Tibial artery (tissue), 4 donors: ENCODE data around the gene ATG2B.

ENCODE experiments used
- DNase-seq, 2 donors: peaks; one replicate each; pipeline ENCODE4 v3.0.0-alpha.2; 2019
- H3K27ac ChIP-seq, 2 donors: fragments of 200-600 bp; sonication (generic) in 1 of 2; 1 replicate in 1 of 2; 2 replicates in 1 of 2; pipeline ENCODE4 v1.5.1; 2018 to 2019; ENCODE audit warnings: mild to moderate bottlenecking in 1 of 2
- H3K27me3 ChIP-seq, 2 donors: fragments of 200-600 bp; sonication (generic) in 1 of 2; one replicate each; pipeline versions ENCODE4 v1.5.1 to v1.6.0; 2016 to 2019
- H3K36me3 ChIP-seq, 3 donors: fragments of 200-600 bp; sonication (generic) in 2 of 3; one replicate each; pipeline ENCODE4 v1.5.1; 2016 to 2019; ENCODE audit warnings: mild to moderate bottlenecking in 2 of 3
- H3K4me1 ChIP-seq, 4 donors: fragments of 200-600 bp; sonication (generic) in 2 of 4; 1 replicate in 3 of 4; 2 replicates in 1 of 4; pipeline ENCODE4 v1.5.1; 2016 to 2019
- H3K4me3 ChIP-seq, 2 donors: fragments of 200-600 bp; sonication (generic) in 1 of 2; 1 replicate in 1 of 2; 2 replicates in 1 of 2; pipeline ENCODE4 v1.5.1; 2018 to 2019; ENCODE audit warnings: mild to moderate bottlenecking in 2 of 2
- H3K9me3 ChIP-seq, 3 donors: fragments of 200-600 bp; sonication (generic) in 1 of 3; one replicate each; pipeline ENCODE4 v1.5.1; 2016 to 2019
- intact Hi-C: fragments of 100-400 bp; cut with DNase I; formaldehyde crosslinking; loops from one replicate; pipeline ENCODE4 v1.15.0; 2023; ENCODE audit warnings: low total_unique reads
- TF ChIP-seq, protein P1 (sequence below), 2 experiments: fragments of 200-600 bp in 1 of 2; fragments of 450-650 bp in 1 of 2; IDR thresholded peaks; one replicate each; pipeline ENCODE4 v1.5.1; 2017 to 2019; ENCODE audit warnings: antibody characterized with exemption in 2 of 2, mild to moderate bottlenecking in 1 of 2, moderate library complexity in 1 of 2

The ATG2B gene

DNA sequence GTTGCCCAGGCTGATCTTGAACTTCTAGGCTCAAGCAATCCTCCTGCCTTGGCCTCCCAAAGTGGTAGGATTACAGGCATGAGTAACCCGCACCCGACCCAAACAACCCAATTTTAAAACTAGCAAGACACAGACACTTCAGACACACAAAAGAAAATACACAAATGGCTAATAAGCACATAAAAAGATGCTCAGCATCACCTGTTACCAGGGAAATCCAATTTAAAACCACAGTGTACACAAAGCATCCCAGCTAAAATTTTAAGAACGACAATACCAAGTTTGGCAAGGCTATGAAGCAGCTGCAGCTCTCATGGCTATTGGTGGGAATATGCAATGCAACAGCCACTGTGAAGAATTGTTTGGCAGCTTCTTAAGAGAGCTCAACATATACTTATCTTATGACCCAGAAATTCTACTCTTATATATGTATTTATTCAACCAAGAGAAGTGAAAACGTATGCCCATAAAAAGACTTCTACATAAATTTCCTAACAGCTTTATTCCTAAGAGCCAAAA is 65.1 kb downstream of the ATG2B start:
- Histone ChIP-seq H3K27ac (no peak overlapping the region), H3K4me1 (no peaks in the 10 kb centered on the region), H3K27me3 (no peaks in the 10 kb centered on the region), H3K4me3 (no peak overlapping the region), H3K9me3 (no peaks in the 10 kb centered on the region), H3K36me3 (peaks cover 32 to 66% (median 40%) of the 10 kb centered on the region in 3 donors)
- TF ChIP-seq, protein P1, sequence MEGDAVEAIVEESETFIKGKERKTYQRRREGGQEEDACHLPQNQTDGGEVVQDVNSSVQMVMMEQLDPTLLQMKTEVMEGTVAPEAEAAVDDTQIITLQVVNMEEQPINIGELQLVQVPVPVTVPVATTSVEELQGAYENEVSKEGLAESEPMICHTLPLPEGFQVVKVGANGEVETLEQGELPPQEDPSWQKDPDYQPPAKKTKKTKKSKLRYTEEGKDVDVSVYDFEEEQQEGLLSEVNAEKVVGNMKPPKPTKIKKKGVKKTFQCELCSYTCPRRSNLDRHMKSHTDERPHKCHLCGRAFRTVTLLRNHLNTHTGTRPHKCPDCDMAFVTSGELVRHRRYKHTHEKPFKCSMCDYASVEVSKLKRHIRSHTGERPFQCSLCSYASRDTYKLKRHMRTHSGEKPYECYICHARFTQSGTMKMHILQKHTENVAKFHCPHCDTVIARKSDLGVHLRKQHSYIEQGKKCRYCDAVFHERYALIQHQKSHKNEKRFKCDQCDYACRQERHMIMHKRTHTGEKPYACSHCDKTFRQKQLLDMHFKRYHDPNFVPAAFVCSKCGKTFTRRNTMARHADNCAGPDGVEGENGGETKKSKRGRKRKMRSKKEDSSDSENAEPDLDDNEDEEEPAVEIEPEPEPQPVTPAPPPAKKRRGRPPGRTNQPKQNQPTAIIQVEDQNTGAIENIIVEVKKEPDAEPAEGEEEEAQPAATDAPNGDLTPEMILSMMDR (IDR thresholded peaks at IDR 0.05) = no peak
- intact Hi-C loops = loop anchor here (5.0 kb wide), 1 partner anchor 124 kb away; no protein-coding TSS in a partner anchor
- no peak for DNase-seq

DNA sequence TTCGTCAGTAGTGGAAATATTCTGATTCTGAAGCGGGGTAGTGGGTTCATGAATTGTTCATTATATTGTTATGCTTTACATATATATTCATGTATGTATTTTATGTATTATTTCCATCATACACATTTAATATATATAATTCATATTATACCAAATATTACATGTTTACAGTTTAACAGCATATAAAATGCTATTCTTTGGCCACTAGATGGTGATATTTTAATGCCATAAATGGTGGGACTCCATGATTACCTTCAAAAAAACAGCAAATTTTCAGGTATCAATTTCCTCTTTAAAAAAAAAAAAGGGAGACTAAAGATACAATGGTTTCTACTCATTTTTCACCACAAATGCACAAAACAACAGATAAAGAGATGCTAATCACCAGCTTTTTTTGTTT is 66.1 kb downstream of the ATG2B start:
- H3K4me3 ChIP-seq = no peak overlapping the region
- TF ChIP-seq, protein P1 (IDR thresholded peaks at IDR 0.05) = peak; percentile 36 to 39
- no peak for DNase-seq
- no peaks in the 10 kb centered on the region for H3K27me3 ChIP-seq
- intact Hi-C loops = loop anchor here (5.0 kb wide), 1 partner anchor 125 kb away; no protein-coding TSS in a partner anchor
- H3K27ac ChIP-seq = no peak overlapping the region
- no peaks in the 10 kb centered on the region for H3K4me1 ChIP-seq
- peaks cover 34 to 62% (median 37%) of the 10 kb centered on the region in 3 donors for H3K36me3 ChIP-seq
- no peaks in the 10 kb centered on the region for H3K9me3 ChIP-seq

DNA sequence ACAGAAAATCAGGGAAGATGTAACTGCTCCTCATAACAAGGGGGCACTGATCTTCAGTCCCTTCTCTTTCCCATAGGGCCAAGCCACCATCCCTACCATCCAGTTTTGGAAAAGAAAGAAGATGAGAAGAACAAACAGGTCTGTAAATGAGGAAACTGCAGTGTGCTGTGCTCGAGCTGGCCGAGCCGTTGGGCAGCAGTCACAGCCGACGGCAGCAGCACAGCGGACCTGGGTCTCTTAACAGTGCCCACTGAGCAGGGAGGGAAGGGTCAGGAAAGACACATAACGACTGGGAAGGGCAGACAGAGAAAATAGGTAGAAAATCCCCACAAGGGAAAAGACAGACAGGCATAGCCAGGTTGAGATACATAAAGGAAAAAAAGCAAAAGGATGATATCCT is 68.9 kb downstream of the ATG2B start:
- H3K4me3 ChIP-seq = no peak overlapping the region
- DNase-seq = no peak
- no peaks in the 10 kb centered on the region for H3K27me3 ChIP-seq
- no peaks in the 10 kb centered on the region for H3K4me1 ChIP-seq
- intact Hi-C loops = no loop called here
- H3K27ac ChIP-seq = no peak overlapping the region
- TF ChIP-seq, protein P1 (IDR thresholded peaks at IDR 0.05) = no peak
- no peaks in the 10 kb centered on the region for H3K9me3 ChIP-seq
- H3K36me3 ChIP-seq = peaks cover 43 to 67% (median 45%) of the 10 kb centered on the region in 3 donors

DNA sequence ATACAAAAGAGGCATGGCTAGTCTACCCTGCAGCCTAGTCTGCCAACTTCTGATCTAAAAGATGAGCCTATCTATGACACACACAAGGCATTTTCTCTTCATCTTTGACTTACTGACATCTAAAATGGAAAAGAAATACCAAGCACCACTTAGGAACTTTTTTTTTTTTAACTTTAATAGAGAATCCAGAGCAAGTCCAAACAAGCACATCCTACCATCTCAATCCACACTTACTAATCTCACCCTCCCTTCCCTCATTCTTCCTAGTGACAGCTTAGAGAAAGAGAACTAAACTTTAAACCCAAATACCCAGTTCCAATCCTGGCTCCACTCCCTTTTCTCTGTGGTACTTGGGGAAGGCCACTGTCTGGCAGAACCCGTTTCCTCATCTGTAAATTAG is 75.3 kb downstream of the ATG2B start:
- intact Hi-C loops = no loop called here
- TF ChIP-seq, protein P1 (IDR thresholded peaks at IDR 0.05) = no peak
- no peak overlapping the region for H3K4me3 ChIP-seq
- no peaks in the 10 kb centered on the region for H3K4me1 ChIP-seq
- H3K27me3 ChIP-seq = no peaks in the 10 kb centered on the region
- no peak overlapping the region for H3K27ac ChIP-seq
- no peaks in the 10 kb centered on the region for H3K9me3 ChIP-seq
- no peak for DNase-seq
- peaks cover 58 to 89% (median 84%) of the 10 kb centered on the region in 3 donors for H3K36me3 ChIP-seq

DNA sequence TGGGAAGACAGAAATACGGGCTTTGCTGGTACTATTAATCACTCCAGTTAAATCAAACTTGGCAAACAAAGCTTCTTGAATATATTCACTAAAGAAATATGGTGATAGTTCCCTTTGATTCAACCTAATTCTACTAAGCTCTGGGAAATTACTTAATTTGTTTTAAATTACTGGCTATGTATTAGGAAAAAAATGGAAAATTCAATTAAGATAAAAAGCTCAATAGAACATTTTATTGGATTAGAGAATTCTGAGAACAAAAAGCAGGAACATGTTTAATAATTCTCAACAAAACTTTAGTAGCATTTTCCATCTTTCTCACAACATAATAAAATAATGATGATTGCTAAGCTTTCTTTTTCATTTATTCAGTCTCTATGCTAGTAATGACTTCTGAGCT is 76.9 kb downstream of the ATG2B start:
- TF ChIP-seq, protein P1 (IDR thresholded peaks at IDR 0.05) = no peak
- Histone ChIP-seq H3K27me3 (no peaks in the 10 kb centered on the region), H3K4me3 (no peak overlapping the region), H3K27ac (no peak overlapping the region), H3K36me3 (peaks cover 52 to 82% (median 73%) of the 10 kb centered on the region in 3 donors), H3K4me1 (no peaks in the 10 kb centered on the region), H3K9me3 (no peaks in the 10 kb centered on the region)
- no peak for DNase-seq
- intact Hi-C loops = no loop called here

DNA sequence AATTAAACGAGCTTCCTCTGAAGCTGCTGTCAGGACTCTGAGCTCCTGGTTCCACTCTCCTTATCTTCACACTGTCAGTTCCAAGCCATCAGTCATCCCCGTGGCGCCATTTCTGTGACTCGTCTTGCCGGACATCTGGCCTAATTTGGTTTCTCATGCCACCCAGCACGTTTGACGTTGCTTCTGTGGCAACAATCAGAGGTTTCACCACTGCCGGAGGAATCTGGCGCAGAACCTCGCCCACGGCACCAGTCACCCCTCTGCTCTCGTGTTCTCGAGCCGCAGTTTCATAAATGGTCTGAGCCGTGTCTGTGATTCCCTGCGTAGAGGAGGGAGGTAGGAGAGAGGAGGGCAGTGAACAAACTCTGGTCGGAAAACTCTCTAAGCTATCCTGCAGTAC is 77.5 kb downstream of the ATG2B start:
- no peak overlapping the region for H3K27ac ChIP-seq
- DNase-seq = no peak

More for the DNA sequence above, 77.5 kb downstream of the ATG2B start:
- H3K27me3 ChIP-seq = no peaks in the 10 kb centered on the region
- H3K36me3 ChIP-seq = peaks cover 46 to 76% (median 67%) of the 10 kb centered on the region in 3 donors
- no peak overlapping the region for H3K4me3 ChIP-seq
- no peaks in the 10 kb centered on the region for H3K9me3 ChIP-seq
- H3K4me1 ChIP-seq = no peaks in the 10 kb centered on the region
- intact Hi-C loops = no loop called here
- TF ChIP-seq, protein P1 (IDR thresholded peaks at IDR 0.05) = no peak
